HL-60 (cell line): ENCODE results near the gene ZNF275.
"Not testable (repeated sequence)": the region's sequence is repeated elsewhere in the genome, so short reads cannot be mapped to it uniquely, and the experiment has no call there.

Experiments used
- DNase-seq, 2 experiments: peaks; one replicate each; pipeline ENCODE4 v3.0.0-alpha.2; 2010 to 2020; ENCODE audit warnings: low read depth in 1 of 2, low spot score in 1 of 2
- H3K27ac ChIP-seq: fragments of 250-450 bp; sonication (Bioruptor Pico); replicated peaks from 2 replicates; pipeline ENCODE4 v1.5.1; 2020; ENCODE audit warnings: mild to moderate bottlenecking, moderate library complexity
- H3K27me3 ChIP-seq: fragments of 250-450 bp; sonication (Bioruptor Pico); 2 replicates; pipeline ENCODE4 v1.5.1; 2021; ENCODE audit warnings: mild to moderate bottlenecking, moderate library complexity; ENCODE audit not compliant: insufficient read depth, poor library complexity, severe bottlenecking
- H3K4me3 ChIP-seq: replicated peaks from 2 replicates; pipeline ENCODE4 v1.5.1; 2011; ENCODE audit warnings: mild to moderate bottlenecking, control low read depth, low read length; ENCODE audit not compliant: insufficient read depth
- CTCF ChIP-seq: IDR thresholded peaks from one replicate; pipeline ENCODE4 v1.5.1; 2011; ENCODE audit warnings: low read length, control low read depth, inconsistent platforms; ENCODE audit not compliant: insufficient read depth
- GABPA ChIP-seq: IDR thresholded peaks from 2 replicates; pipeline ENCODE4 v1.6.1; 2012; ENCODE audit warnings: low read depth
- POLR2AphosphoS5 ChIP-seq: IDR thresholded peaks from 2 replicates; pipeline ENCODE4 v1.6.1; 2012; ENCODE audit warnings: low read depth
- REST ChIP-seq: IDR thresholded peaks from 2 replicates; pipeline ENCODE4 v1.6.1; 2012; ENCODE audit warnings: low read depth; ENCODE audit not compliant: insufficient replicate concordance
- SPI1 ChIP-seq: IDR thresholded peaks from 2 replicates; pipeline ENCODE4 v1.6.1; 2012; ENCODE audit warnings: low read depth, mild to moderate bottlenecking, borderline replicate concordance

The ZNF275 gene

DNA sequence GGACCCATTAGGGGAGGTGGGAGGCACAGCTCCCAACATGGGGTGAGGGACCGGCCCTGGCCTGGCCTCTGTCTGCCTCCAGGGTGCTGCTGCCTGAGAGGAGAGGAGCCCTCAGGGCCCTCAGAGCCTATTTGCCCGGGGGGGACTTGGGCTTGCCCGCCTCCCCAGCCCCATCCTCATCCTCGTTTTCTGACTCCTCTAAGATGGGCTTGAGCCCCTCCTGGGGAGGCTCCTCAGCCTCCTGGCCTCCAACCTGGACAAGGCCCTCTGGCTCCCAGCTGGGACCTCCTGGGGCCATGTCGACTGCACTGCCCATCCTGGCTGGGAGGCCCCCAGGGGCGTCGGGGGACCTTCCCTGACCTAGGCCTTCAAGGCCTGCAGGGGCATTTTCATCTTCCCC lies 15.1 kb upstream of the ZNF275 start:
- TF ChIP-seq POLR2AphosphoS5 (no peak), SPI1 (no peak), GABPA (no peak), REST (no peak), CTCF (no peak)
- no peak for DNase-seq

DNA sequence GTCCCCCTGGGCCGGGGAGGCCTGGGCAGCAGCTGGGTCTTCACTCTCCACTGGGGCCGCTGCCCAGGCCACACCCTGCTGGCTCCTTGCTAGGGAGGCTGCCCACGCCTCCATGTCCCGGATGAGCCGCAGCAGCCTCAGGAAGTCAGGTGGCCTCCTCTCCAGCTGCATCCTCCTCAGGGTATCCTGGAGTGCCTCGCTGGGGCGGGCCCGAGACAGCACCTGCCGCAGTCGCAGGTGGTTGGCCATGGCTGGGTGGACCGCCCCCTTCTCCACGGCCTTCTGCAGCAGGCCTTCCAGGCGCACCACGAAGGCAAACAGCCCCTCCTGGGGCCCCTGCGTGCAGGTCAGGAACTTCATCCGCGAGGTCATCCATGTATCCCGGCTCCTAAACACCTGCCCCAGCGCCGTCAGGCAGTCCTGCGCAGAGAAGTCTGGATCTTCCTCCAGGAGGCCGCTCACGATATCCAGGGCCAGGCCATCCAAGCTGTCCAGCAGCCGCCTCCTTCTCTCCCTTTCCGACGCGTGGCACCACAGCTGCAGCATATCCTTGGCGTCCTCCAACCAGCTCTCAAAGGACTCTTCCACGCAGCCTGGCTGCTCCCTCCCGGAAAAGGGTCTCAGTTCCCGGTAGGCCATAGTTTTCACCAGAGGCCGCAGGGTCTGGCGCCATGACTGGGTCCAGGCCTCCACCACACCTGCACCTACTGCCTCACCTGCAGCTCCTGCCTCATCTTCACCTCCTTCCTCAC lies 14.5 kb upstream of the ZNF275 start:
- Histone ChIP-seq H3K27me3 (peaks cover 2% of the 10 kb centered on the region), H3K4me3 (no peak overlapping the region), H3K27ac (no peak overlapping the region)
- no peak for DNase-seq
- TF ChIP-seq SPI1: no peak

More for the DNA sequence above, 15.1 kb upstream of the ZNF275 start:
- no peak overlapping the region for H3K27ac ChIP-seq
- H3K4me3 ChIP-seq: no peak overlapping the region
- H3K27me3 ChIP-seq: no peaks in the 10 kb centered on the region

GRCh38 chrX:153320047-153320443 lies 13.9 kb upstream of the ZNF275 start:
- not testable (repeated sequence) for DNase-seq, H3K27ac ChIP-seq, H3K4me3 ChIP-seq, H3K27me3 ChIP-seq

- no peak for DNase-seq
- H3K4me3 ChIP-seq: no peak overlapping the region
- H3K27ac ChIP-seq: no peak overlapping the region
- TF ChIP-seq CTCF: no peak
- no peak for TF ChIP-seq POLR2AphosphoS5
- TF ChIP-seq REST: no peak
- TF ChIP-seq GABPA: no peak
- TF ChIP-seq SPI1: no peak
- peaks cover 2% of the 10 kb centered on the region for H3K27me3 ChIP-seq
These were observed 13.3 kb upstream of the ZNF275 start for GRCh38 chrX:153320555-153321184.
